ENCODE results near the gene AIFM3. TPM values are rescaled to one million over a fixed set of nuclear protein-coding genes. Genes with fewer than 3 reads are reported as not detected.

AIFM3 gene
- total RNA-seq, 1 donor, result 0.45 TPM

GRCh38 chr22:20948989-20949388 is 18.1 kb upstream of the AIFM3 start:
- no peak for DNase-seq (ENCODE audit: low read depth)
- no peak for TF ChIP-seq CTCF (IDR thresholded peaks at IDR 0.05; ENCODE audit: insufficient read depth, low read length)
- no peak overlapping the region for H3K4me3 ChIP-seq (ENCODE audit: low read depth, low read length)

- no peak overlapping the region for H3K4me3 ChIP-seq (ENCODE audit: low read depth, low read length)
- DNase-seq (ENCODE audit: low read depth), result no peak
- TF ChIP-seq CTCF (IDR thresholded peaks at IDR 0.05; ENCODE audit: insufficient read depth, low read length), result no peak
Observed at GRCh38 chr22:20949698-20950183, 17.3 kb upstream of the AIFM3 start.

GRCh38 chr22:20951151-20951931 is 15.7 kb upstream of the AIFM3 start:
- H3K4me3 ChIP-seq (ENCODE audit: low read depth, low read length), result no peak overlapping the region
- TF ChIP-seq CTCF (IDR thresholded peaks at IDR 0.05; ENCODE audit: insufficient read depth, low read length), result no peak
- DNase-seq (ENCODE audit: low read depth), result no peak

GRCh38 chr22:20951932-20952380 is 15.1 kb upstream of the AIFM3 start:
- no peak for TF ChIP-seq CTCF (IDR thresholded peaks at IDR 0.05; ENCODE audit: insufficient read depth, low read length)
- H3K4me3 ChIP-seq (ENCODE audit: low read depth, low read length), result no peak overlapping the region
- DNase-seq (ENCODE audit: low read depth), result no peak

GRCh38 chr22:20952544-20953341 is 14.3 kb upstream of the AIFM3 start:
- no peak for TF ChIP-seq CTCF (IDR thresholded peaks at IDR 0.05; ENCODE audit: insufficient read depth, low read length)
- no peak for DNase-seq (ENCODE audit: low read depth)

GRCh38 chr22:20953342-20953608 is 13.8 kb upstream of the AIFM3 start:
- H3K4me3 ChIP-seq (ENCODE audit: low read depth, low read length), result no peak overlapping the region
- no peak for TF ChIP-seq CTCF (IDR thresholded peaks at IDR 0.05; ENCODE audit: insufficient read depth, low read length)
- DNase-seq (ENCODE audit: low read depth), result no peak

More at GRCh38 chr22:20952544-20953341, 14.3 kb upstream of the AIFM3 start:
- H3K4me3 ChIP-seq (ENCODE audit: low read depth, low read length), result no peak overlapping the region
